Cortex of kidney (tissue), 1 donor: ENCODE measurements around the gene MPL.
"Not testable (repeated sequence)": the region's sequence is repeated elsewhere in the genome, so short reads cannot be mapped to it uniquely, and the experiment has no call there.

ENCODE experiments used
- DNase-seq: peaks from one replicate; lab custom pipeline; 2025; lab: John Stamatoyannopoulos, UW

The MPL gene

DNA sequence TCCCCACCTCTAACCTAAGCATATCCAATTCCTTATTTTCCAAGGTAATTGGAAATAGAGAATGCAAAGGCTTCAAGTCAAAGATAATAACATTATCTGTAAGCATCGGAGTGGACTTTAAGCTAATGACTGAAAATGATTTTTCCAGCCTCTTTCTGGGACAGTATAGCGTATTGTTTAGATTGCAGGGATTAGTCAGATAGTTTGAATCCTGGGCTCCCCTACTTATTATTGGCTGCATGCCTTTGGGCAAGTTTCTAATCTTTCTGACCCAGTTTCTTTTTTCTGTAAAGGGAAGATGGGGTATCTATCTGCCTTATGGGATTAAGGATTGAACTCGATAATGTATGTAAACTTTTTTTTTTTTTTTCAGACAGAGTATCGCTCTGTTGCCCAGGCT is 19.6 kb downstream of the MPL start:
- DNase-seq, result no peak

DNA sequence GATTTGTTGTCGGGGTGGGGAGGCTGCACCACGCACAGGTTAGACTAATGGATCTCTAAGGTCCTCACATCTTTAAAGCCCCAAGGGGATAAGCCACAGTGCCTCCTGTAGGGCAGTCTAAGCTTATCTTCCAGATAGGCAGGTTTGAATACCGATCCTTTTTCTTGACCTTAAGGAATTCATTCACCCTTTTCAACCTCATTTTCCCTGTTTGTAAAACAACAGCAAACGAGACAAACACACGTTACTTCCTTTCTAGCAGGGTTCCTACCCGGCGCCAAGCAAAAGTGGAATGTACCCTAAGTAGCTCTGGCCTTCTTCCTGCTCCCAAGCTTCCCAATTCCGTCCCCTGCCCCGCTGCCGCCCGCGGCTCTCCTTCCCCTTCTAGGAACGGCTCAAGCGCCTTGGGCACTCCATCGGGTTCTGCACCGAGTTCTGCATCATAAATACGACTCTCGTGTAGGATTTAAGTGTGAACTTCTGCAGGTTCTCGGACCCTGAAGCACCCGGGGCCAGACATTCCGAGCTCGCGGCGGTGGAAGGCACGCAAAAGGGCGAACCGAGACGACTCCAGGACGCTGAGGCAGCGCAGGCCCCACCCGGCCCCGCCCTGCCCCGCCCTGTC is 20.6 kb downstream of the MPL start:
- no peak for DNase-seq

DNA sequence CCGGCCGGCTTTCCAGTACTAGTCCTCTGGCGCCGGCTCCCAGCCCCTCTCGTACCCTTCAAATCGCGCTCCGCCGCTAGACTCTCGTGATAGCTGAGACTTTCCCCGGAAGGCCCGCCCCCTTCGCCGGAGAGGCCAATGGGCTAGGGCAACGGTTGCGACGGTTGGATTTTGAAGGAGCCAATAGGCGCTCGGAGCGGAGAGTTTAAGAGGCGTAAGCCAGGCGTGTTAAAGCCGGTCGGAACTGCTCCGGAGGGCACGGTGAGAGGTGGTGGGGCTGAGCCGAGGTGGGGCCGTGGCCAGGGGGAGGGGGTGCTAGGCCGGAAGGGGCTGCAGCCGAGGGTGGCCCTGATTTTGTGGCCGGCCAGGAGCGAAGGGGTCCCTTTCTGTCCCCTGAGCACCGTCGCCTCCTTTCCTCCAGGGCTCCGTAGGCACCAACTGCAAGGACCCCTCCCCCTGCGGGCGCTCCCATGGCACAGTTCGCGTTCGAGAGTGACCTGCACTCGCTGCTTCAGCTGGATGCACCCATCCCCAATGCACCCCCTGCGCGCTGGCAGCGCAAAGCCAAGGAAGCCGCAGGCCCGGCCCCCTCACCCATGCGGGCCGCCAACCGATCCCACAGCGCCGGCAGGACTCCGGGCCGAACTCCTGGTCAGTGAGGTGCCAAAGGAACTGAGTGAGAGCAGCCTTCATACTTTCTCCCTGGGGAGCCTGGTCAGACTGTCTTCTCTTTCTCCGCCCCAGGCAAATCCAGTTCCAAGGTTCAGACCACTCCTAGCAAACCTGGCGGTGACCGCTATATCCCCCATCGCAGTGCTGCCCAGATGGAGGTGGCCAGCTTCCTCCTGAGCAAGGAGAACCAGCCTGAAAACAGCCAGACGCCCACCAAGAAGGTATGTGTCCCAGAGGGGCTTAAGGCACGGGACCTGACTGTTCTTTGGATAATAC is 21.4 kb downstream of the MPL start, which contains the start of gene CDC20:
Gene CDC20, plus strand, starts transcription at position 236 of the 948 bp plus-strand sequence. Its CDS starts 235 bp downstream, at position 471.
- peak; percentile 49 for DNase-seq

DNA sequence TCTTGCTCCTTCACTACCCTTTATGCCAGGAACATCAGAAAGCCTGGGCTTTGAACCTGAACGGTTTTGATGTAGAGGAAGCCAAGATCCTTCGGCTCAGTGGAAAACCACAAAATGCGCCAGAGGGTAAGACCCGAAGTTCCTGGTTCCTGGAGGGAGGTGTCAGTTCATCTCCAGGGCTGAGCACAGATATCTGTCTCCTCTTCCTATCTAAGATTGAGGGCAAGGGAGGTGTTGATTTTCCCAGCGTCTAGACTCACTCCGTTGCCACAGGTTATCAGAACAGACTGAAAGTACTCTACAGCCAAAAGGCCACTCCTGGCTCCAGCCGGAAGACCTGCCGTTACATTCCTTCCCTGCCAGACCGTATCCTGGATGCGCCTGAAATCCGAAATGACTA is 22.1 kb downstream of the MPL start:
- no peak for DNase-seq

DNA sequence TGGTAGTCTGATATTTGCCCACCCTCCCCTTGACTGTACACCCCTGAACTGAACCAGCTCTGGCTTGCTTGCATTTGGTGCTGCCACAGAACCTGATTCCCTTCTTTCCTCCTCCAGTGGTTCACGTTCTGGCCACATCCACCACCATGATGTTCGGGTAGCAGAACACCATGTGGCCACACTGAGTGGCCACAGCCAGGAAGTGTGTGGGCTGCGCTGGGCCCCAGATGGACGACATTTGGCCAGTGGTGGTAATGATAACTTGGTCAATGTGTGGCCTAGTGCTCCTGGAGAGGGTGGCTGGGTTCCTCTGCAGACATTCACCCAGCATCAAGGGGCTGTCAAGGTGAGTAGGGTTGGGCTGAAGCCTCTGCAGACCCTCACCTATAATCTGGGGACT is 23.0 kb downstream of the MPL start:
- DNase-seq, result no peak

DNA sequence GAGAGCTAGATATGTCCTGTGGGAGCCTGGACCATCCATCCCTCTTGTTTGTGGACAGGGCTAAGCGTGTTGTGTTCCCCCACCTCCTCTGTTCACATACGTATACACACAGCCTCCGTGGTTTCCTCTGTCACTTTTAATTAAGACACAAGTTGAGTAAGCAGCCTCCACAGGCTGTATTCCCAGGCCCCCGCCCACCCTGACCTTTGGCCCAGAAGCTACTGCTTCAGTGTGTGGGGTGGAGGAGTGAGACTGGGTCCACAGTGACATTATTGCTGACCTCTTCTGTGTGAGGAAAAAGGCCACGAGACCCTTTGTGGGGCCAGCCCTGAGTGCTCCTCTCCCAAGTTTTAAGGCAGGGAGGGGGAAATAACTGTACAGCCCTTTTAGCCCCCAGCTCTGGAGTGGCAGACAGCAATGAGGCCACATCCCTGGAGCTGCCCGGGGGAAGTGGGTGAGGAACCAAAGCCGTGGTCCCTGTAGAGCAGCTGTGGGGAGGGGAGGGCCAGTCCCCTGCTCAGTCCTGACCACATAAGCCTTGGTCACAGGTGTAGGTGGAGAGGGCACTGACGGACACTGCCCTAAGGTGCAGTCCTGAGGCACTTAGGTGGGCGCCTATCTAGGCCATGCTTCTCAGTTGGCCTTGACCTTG is 25.8 kb downstream of the MPL start:
- no peak for DNase-seq

DNA sequence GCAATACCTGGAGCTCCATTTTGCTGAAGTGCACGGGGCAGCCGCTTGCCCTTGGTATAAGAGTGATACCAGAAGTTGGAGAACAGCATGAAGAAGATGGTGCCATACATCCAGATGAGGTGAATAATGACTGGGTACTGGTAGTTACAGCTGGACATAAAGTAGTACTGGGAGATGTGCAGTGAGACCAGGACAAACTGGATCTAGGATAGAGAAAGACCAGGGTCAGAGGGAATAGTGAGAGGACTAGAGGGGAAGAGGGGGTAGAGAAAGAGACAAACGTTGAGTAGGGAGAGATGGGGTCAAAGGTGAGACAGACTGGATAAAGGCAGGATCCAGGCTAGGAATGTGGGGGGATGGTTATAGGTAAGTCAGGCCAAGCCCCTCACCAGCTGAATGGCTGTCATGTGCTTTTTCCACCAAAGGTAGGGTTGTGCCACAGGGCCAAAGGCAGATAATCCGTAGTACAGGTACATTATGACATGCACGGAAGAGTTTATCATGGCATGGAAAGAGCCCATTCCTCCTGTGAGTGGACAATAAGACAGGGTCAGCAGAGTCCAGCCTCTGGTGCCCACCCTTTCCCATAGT is 26.4 kb downstream of the MPL start:
- DNase-seq, result no peak

DNA sequence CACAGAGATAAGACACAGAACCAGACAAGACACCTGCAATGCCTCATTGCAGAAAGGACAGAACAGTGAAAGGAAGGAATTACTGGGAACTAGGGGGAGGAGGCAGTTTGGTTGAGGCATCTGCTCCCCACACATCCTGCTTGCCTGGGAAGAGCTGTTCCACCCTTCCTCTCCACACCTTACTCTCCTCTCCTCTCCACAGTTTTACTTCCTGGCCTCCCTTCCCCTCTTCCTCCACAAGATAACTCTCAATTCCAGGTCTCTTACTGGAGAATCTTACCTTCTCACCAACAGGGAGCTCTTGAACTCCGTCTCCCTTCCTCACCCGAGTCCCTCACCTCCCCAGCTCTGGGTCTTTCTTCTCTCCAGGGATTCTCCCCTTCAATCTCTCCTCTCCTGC is 28.1 kb downstream of the MPL start:
- DNase-seq, result no peak

DNA sequence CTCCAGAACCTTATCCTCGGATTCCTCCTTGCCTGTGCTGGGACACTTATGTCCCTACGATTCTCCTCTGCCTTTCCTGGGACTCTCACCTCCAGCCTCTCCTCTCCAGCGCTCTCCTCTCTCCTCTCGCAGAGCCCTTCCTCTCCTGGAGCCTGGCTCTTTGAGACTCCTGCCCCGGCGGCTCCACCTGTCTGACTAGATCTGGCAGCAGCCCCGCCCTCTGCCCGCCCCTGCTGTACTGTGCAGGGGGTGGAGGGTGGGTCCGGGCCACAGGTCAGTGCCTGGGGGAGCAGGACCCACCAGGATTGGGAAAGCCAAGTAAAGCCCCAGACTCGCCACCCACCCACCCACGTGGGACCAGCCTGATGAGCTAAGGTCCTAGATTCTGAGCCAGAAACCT is 28.6 kb downstream of the MPL start:
- no peak for DNase-seq

DNA sequence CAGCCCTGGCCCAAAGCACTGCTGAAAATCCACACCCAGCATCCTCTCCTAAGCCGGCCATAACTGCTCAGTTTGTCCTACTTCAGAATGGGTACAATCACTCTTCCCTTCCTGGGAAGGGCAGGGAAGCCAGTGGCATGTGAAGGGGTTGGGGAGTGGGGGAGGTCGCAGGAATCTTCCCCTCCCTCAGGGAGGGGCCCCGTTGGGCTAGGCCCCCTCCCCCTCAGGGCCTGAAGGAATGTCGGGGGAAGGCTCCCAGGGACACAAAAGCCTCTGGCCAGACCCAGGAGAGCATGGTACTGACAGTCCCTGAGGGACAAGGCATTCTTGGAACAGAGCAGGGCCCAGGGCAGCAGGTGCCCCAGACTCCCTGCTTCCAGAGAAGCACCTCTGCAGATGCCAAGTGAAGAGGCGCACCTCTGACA is 29.0 kb downstream of the MPL start:
- DNase-seq, result no peak

DNA sequence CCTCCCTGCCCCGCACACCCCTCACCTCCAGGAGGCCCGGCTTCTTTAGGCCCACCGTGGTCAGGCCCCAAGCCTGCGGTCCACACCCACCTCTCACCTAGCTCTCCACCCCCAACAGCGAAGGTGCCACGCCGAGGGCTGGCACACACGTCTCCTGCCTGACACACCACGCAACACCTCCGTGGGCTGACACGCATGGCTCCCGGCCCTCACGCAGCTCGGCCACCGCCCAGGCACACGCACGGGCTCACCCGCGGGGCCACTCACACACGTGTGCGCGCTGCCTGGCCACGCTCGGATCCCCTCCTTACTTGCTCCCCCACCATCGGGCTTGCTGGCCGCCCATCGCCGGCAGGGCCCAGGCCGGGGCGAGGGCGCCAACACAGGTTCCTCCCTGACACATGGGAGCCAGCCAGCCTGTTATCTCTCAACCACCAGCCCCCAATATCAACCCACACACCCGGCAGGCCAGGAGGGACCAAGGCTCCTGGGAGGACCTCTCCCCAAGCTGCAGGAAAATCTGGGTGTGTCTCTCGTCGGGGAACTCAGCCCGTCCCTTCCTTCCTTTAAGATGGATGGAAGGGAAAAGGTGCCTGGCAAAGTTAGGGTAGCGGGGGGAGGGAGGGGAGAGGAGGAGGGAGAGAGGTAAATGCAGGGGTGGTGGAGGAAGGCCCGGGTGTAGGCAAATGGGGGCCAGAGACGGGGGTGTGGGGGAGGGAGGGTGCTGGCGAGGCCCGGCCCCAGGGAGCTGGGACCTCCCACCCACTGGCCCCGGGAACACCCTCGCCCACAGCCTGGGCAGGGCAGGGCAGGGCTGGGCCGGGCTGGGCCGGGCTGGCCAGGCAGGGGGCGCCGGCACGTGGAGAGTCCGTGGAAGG is 29.6 kb downstream of the MPL start:
- no peak for DNase-seq

DNA sequence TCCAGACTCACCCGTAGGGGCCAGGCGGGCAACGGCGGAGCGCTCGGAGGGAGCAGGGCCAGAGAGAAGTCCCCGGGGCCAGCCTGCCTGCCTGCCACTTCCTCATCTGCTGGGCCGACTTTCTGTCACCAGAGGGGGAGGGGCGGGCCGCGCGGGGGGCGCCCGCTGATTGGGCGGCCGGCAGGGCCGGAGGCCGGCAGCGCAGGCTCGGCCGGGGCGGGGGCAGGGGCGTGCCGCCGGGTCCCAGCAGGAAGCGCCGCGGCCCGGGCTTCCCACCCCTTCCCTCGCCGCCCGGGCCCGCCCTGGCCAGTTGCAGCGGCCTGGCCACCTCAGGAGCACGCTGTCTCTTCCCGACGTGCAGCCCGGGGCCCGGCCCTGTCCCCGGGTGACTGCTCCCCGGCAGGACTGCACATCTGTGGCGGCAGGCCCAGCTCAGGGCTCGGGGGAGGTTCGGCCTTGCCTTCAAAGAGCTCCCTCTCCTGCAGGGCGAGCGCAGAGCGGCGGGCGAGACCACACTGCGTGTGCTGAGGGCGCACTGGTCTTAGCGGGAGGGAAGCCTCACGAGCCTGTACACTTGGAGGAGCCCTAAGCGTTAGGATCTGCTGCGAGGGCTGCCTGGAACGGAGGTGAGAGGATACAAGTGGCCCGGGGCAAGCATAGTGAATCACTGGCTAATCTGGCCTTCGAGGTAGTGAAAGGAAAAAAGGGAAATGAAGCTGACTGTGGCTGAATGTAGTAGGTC is 30.5 kb downstream of the MPL start, which contains the start of gene ELOVL1:
Gene ELOVL1, minus strand, starts transcription at position 108 of the 742 bp plus-strand sequence. CDS start 2,402 bp downstream, outside the sequence.
- no peak for DNase-seq

DNA sequence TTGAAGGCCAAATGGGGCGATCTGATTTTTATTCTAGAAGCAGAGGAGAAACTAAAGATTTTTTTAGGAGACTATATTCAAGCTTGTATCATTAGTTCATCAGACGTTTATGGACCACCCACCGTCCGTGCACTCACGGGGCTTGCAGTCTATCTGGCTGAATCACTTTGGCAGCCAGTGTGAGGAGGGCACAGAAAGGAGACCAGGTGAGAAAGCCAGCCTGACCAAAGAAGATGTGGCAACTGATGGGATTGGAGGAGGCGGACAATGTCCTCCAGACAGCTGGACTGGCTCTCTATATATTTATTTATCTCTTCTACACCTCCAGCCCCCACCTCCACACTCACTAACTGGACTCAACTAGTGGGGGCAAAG is 31.0 kb downstream of the MPL start:
- no peak for DNase-seq

DNA sequence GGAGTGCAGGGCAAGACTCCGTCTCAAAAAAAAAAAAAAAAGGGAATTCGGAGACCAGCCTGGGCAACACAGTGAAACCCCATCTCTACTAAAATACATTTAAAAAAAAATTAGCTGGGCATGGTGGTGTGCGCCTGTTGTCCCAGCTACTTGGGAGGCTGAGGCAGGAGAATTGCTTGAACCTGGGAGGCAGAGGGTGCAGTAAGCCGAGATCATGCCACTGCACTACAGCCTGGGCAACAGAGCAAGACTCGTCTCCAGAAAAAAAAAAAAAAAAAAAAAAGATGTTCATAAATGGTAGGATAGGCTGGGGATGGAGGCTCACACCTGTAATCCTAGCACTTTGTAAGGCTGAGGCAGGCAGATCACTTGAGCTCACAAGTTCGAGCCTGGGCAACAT is 32.2 kb downstream of the MPL start:
- not testable (repeated sequence) for DNase-seq

DNA sequence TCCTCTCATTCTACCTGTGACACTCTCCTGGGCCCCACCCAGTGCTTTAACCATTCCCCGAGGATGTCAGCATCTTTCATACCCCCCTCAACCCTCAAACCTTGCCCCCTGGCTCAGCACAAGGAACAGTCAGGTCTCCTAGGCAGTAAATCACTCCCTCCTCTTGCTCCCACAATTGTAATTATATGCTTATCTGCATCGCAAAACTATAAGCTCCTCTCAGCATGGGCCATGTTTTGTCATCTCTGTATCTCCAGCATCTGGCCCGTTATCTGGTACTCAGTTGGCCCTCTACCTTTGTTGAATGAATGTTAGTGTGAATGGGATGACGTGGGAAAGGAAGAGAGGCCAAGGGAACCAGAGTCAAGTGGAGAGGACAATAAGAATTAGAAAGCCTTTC is 32.9 kb downstream of the MPL start:
- DNase-seq, result no peak

DNA sequence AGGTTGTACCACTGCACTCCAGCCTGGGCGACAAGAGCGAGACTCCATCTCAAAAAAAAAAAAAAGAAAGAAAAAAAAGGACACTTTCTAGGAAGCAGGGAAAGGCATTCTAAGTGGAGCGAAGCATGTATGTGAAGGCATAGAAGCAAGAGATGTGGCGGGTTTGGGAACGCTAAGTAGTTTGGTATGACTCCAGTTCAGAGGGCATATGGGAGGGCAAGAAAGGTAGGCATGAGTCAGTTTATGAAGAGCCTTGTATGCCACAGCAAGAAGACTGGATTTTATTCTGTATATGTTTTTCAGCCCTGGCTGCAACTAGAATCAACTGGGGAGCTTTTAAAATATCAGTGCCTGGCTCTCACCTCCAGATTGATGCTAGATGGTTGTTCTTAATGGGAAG is 34.6 kb downstream of the MPL start:
- no peak for DNase-seq

DNA sequence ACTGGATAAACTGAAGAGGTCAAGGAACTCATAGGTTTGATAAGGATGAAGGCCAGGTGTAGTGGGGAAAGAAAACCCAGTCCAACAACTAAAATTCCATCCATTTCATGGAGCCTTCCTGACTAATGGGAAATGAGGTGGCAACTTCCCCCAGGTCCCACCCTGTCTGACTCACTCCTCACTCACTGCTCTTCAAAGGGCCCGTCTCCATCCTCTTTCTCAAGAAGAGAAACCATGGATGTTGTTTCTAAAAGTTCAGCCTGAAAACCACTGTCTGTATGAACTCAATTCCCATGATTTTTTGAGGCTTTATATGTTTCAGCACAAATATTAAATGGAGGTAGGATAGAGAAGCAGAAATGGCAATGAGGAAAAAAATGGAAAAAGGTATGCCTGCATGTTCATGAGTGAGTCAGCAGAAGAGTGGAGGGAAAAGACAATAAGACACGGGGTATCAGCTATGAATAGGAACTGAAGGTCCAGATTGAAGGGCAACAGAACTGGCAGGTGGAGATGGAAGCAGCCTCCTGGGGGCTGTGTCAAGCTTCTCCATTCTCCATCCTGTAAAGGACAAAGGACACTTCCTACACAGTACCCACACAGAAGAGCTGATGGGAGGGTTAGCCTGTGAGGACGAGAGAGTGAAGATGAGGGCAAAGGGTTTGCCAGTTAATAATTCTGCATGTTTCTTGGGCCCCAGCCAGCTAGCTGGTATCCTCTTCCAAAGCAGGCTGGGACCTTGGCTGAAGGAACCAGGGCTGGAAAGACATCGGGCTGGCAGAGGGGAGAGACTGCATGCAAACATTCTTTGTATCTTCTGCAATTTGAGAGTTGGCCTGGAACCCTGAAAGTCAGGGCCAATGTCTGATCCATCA is 35.7 kb downstream of the MPL start:
- no peak for DNase-seq

DNA sequence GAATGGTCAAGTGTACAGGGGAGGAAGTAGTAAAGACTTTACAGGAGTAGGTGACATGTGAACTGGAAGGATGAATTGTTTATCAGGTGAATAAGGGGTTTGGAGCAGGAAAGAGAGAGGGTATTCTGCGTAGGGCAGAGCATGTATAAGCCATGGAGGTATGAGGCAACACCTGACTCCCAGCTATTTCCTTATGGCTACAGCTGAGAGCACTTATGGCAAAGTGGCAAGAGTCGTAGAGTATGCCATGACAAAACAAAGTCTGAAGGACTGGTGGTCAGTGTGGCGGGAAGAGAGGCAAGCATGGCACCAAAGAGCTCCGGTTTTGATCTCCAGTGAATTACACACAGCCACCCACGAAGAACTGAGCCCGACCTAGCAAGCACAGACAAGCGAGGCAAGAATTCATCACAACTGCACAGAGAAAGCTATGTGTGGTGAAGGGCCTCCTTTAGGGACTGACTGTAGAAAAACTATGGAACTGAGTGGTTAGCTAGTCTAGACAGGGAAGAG is 39.2 kb downstream of the MPL start:
- DNase-seq, result no peak

DNA sequence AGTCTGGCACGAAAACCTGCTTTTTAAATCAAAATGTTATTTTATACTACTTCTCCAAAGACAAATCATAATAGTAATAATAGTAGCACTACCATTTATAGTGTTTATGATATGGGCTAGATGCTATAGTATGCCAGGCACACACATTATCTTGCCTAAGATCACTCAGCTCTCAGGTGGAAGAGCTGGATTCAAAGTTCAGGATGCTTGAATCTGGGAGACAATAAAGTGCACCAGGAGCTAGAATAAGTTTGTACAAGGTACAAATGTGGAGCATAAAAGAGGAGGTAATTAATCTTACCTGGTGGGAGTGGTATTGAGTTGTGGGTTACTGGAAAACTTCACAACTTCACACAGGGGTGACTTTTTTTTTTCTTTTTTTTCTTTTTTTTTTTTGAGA is 40.2 kb downstream of the MPL start:
- DNase-seq, result no peak
